ENCODE results near the gene BPIFB1.

DNA sequence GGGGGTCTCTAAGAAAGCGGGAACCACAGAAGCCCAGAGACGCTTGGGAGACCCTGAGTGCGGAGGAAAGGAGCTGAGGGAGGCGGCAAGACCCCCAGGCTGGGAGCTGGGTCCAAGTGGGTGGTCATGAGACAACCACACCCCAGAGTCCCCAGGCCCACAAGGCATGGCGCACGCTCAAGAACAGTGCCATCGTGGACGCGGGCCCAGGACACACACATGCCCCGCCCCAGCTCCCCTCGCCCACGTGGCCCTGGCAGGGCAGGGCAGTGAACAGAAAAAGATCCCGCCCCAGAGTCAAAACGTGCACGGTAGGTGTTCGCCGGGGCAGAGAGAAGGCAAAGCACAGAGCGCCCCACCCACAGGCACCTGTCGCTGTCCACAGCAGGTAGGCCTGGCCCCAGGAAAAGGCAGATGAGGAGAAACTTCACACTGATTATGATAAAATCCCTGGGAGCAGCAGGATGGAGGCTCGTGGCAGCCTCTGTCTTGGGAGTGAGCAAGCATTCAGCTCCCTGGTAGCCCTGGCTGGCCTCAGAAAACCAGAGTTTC lies 50.0 kb downstream of the BPIFB1 start:
- TF ChIP-seq, protein P1, sequence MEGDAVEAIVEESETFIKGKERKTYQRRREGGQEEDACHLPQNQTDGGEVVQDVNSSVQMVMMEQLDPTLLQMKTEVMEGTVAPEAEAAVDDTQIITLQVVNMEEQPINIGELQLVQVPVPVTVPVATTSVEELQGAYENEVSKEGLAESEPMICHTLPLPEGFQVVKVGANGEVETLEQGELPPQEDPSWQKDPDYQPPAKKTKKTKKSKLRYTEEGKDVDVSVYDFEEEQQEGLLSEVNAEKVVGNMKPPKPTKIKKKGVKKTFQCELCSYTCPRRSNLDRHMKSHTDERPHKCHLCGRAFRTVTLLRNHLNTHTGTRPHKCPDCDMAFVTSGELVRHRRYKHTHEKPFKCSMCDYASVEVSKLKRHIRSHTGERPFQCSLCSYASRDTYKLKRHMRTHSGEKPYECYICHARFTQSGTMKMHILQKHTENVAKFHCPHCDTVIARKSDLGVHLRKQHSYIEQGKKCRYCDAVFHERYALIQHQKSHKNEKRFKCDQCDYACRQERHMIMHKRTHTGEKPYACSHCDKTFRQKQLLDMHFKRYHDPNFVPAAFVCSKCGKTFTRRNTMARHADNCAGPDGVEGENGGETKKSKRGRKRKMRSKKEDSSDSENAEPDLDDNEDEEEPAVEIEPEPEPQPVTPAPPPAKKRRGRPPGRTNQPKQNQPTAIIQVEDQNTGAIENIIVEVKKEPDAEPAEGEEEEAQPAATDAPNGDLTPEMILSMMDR (IDR thresholded peaks at IDR 0.05) = no peak
- TF ChIP-seq EZH2 (IDR thresholded peaks at IDR 0.05) (no peak), EZH2phosphoT487 (IDR thresholded peaks at IDR 0.05) (no peak)

Measured in neural progenitor cell (in vitro differentiated cells).